K562 (cell line): ENCODE data around the gene SLFN5.

Experiments
- MXI1 ChIP-seq: IDR thresholded peaks from 2 replicates; pipeline ENCODE4 v1.6.1; 2011; ENCODE audit warnings: low read depth, mild to moderate bottlenecking, improper control_type of control experiment, low read length
- TCF7L2 ChIP-seq: fragments of 150-350 bp; IDR thresholded peaks from 2 replicates; pipeline ENCODE4 v1.6.1; 2016; ENCODE audit warnings: low read depth, mild to moderate bottlenecking, low read length, moderate library complexity
- ZBTB1 ChIP-seq: sonication (generic); formaldehyde crosslinking; IDR thresholded peaks from 2 replicates; pipeline ENCODE4 v1.8.1; 2023; ENCODE audit warnings: missing genetic modification reagents, low read depth, mild to moderate bottlenecking, borderline replicate concordance
- ZNF507 ChIP-seq: conservative IDR thresholded peaks from 2 replicates; pipeline ENCODE4 v1.6.1; 2017; ENCODE audit warnings: missing genetic modification characterization, missing compliant biosample characterization

DNA sequence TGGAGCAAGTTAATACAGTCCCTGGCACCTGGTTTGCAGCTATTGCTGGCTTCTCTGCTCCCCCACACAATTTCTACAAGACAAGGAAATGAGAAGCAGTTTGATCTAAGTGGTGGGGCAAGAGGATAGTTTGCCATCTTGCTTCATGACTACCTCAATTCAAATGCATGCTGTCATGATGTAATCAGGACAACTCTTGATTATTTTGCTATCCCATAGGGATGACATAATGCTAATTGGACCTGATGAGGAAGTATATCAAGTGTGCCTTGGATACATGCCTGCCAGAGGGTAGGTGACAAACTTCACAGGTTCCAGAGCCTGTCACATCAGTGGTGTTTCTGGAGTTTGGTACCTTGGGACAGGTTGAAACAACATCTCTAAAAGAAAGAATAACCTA, 40.9 kb downstream of the SLFN5 start:
- TF ChIP-seq ZNF507 (tag) (no peak), TCF7L2 (no peak), MXI1 (no peak), ZBTB1 (CRISPR knock-in tag) (no peak)
